SK-N-MC (cell line): ENCODE results near the gene SLC16A12.

Source experiments
- EZH2 ChIP-seq: fragments of 200-600 bp; sonication (generic); IDR thresholded peaks from one replicate; pipeline ENCODE4 v1.6.1; 2017; ENCODE audit warnings: antibody characterized with exemption
- FOXP2 ChIP-seq: optimal IDR thresholded peaks from 2 replicates; pipeline ENCODE3; 2011; ENCODE audit warnings: mild to moderate bottlenecking, moderate library complexity; ENCODE audit not compliant: insufficient read depth; ENCODE audit errors: extremely low read length, control extremely low read depth
- POLR2AphosphoS5 ChIP-seq: IDR thresholded peaks from 2 replicates; pipeline ENCODE4 v1.6.1; 2012; ENCODE audit warnings: mild to moderate bottlenecking, low read depth, low read length, borderline replicate concordance

- no peak for TF ChIP-seq EZH2
- no peak for TF ChIP-seq POLR2AphosphoS5
- TF ChIP-seq FOXP2, result no peak
These were observed 13.3 kb upstream of the SLC16A12 start for GRCh38 chr10:89548673-89549072.
